Neuronal stem cell (in vitro differentiated cells): Measurements from ENCODE around the gene CLEC2L.

Source experiments
- DNase-seq: peaks from one replicate; pipeline ENCODE4 v3.0.0-alpha.2; 2013; ENCODE audit warnings: low spot score
- H2AFZ ChIP-seq: one replicate; pipeline ENCODE4 v1.6.1; 2013; ENCODE audit warnings: mild to moderate bottlenecking, low read length, inconsistent platforms
- H2AK5ac ChIP-seq: 2 replicates; pipeline ENCODE4 v1.6.1; 2013; ENCODE audit warnings: low read depth, mild to moderate bottlenecking, inconsistent platforms, low read length, moderate library complexity, mixed read lengths
- H2BK120ac ChIP-seq: 2 replicates; pipeline ENCODE4 v1.6.1; 2013; ENCODE audit warnings: low read depth, mild to moderate bottlenecking, inconsistent platforms, low read length, moderate library complexity, mixed read lengths
- H2BK12ac ChIP-seq: one replicate; pipeline ENCODE4 v1.6.1; 2013; ENCODE audit warnings: low read length, inconsistent platforms
- H2BK15ac ChIP-seq: 2 replicates; pipeline ENCODE4 v1.6.1; 2013; ENCODE audit warnings: mild to moderate bottlenecking, low read length, inconsistent platforms, mixed read lengths
- H2BK5ac ChIP-seq: one replicate; pipeline ENCODE4 v1.6.1; 2013; ENCODE audit warnings: inconsistent platforms, mild to moderate bottlenecking, low read length, moderate library complexity
- H3K14ac ChIP-seq: one replicate; pipeline ENCODE4 v1.6.1; 2013; ENCODE audit warnings: low read length, inconsistent platforms
- H3K18ac ChIP-seq: 2 replicates; pipeline ENCODE4 v1.6.1; 2013; ENCODE audit warnings: low read length, inconsistent platforms
- H3K23ac ChIP-seq: 2 replicates; pipeline ENCODE4 v1.6.1; 2013; ENCODE audit warnings: low read depth, mild to moderate bottlenecking, mixed read lengths, low read length, inconsistent platforms; ENCODE audit not compliant: poor library complexity
- H3K27ac ChIP-seq: replicated peaks from 3 replicates; pipeline ENCODE4 v1.5.1; 2013; ENCODE audit warnings: low read length, inconsistent platforms
- H3K27me3 ChIP-seq, 3 experiments: 2 replicates each; pipeline ENCODE4 v1.6.1; 2013; ENCODE audit warnings: low read length in 3 of 3, mild to moderate bottlenecking in 2 of 3, inconsistent platforms in 1 of 3, low read depth in 1 of 3, mixed read lengths in 1 of 3, moderate library complexity in 1 of 3; ENCODE audit not compliant: control insufficient read depth in 3 of 3, insufficient read depth in 3 of 3
- H3K36me3 ChIP-seq, 2 donors: replicated peaks in 1 of 2; 2 replicates each; pipeline ENCODE4 v1.6.1; 2013; ENCODE audit warnings: low read length in 2 of 2; ENCODE audit not compliant: control insufficient read depth in 2 of 2, insufficient read depth in 2 of 2
- H3K4ac ChIP-seq: 2 replicates; pipeline ENCODE4 v1.6.1; 2013; ENCODE audit warnings: inconsistent platforms, mild to moderate bottlenecking, low read length, moderate library complexity
- H3K4me1 ChIP-seq, 2 donors: 1 replicate in 1 of 2; 2 replicates in 1 of 2; pipeline ENCODE4 v1.6.1; 2013; ENCODE audit warnings: low read length in 2 of 2, low read depth in 1 of 2; ENCODE audit not compliant: control insufficient read depth in 2 of 2, insufficient read depth in 1 of 2
- H3K4me2 ChIP-seq: one replicate; pipeline ENCODE4 v1.6.1; 2013; ENCODE audit warnings: mild to moderate bottlenecking, low read length, inconsistent platforms; ENCODE audit not compliant: insufficient read depth, poor library complexity, severe bottlenecking
- H3K4me3 ChIP-seq, 2 donors: 2 replicates each; pipeline ENCODE4 v1.5.1; 2013; ENCODE audit warnings: low read length in 2 of 2, mild to moderate bottlenecking in 2 of 2, inconsistent platforms in 1 of 2, moderate library complexity in 1 of 2
- H3K79me1 ChIP-seq: one replicate; pipeline ENCODE4 v1.6.1; 2013; ENCODE audit warnings: low read depth, mild to moderate bottlenecking, inconsistent platforms, low read length, moderate library complexity
- H3K9ac ChIP-seq: one replicate; pipeline ENCODE4 v1.6.1; 2013; ENCODE audit warnings: mild to moderate bottlenecking, low read depth, low read length, inconsistent platforms; ENCODE audit not compliant: poor library complexity
- H3K9me3 ChIP-seq, 2 donors: replicated peaks in 1 of 2; 2 replicates each; pipeline versions ENCODE3 to v1.6.1; 2013; ENCODE audit warnings: low read length in 2 of 2, mild to moderate bottlenecking in 2 of 2, inconsistent platforms in 1 of 2, low read depth in 1 of 2, mixed read lengths in 1 of 2, moderate library complexity in 1 of 2; ENCODE audit not compliant: control insufficient read depth in 2 of 2, insufficient read depth in 1 of 2
- H4K8ac ChIP-seq: one replicate; pipeline ENCODE4 v1.6.1; 2013; ENCODE audit warnings: low read depth, mild to moderate bottlenecking, inconsistent platforms, low read length, moderate library complexity
- H4K91ac ChIP-seq: one replicate; pipeline ENCODE4 v1.6.1; 2013; ENCODE audit warnings: low read length, low read depth, mild to moderate bottlenecking, inconsistent platforms; ENCODE audit not compliant: poor library complexity
- WGBS, 2 donors: extraction: QIAGEN DNeasy Blood & Tissue Kit; methylation state at CpG; one replicate each; pipeline ENCODE4 v1.1.7; 2013; ENCODE audit warnings: missing lambda C conversion rate in 2 of 2, mixed read lengths in 1 of 2; ENCODE audit not compliant: insufficient read length in 2 of 2, insufficient replicate concordance in 1 of 2; ENCODE audit errors: extremely low coverage in 2 of 2; 5-methylcytosine and 5-hydroxymethylcytosine counted together

The CLEC2L gene

DNA sequence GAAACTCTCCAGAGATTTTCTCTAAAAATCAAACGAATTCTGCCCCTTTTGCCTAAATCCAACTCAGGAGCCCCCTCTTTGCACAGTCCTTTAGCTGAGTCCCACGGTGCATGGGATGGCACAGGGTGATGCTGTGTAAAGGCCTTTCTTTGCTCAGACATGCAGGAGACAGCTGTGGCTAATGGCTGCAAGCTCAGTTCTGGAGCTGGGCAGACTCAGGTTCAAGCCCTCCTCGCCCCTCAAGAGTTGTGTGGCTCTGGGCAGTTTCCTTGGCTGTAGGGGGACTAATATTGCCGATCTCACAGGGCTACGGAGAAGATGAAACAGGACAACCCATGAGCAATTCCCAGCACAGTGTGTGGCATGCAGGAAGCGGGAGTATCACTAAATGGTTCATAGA, 42.6 kb downstream of the CLEC2L start:
- H3K9me3 ChIP-seq = peaks cover 0 to 2% of the 10 kb centered on the region in 2 donors

DNA sequence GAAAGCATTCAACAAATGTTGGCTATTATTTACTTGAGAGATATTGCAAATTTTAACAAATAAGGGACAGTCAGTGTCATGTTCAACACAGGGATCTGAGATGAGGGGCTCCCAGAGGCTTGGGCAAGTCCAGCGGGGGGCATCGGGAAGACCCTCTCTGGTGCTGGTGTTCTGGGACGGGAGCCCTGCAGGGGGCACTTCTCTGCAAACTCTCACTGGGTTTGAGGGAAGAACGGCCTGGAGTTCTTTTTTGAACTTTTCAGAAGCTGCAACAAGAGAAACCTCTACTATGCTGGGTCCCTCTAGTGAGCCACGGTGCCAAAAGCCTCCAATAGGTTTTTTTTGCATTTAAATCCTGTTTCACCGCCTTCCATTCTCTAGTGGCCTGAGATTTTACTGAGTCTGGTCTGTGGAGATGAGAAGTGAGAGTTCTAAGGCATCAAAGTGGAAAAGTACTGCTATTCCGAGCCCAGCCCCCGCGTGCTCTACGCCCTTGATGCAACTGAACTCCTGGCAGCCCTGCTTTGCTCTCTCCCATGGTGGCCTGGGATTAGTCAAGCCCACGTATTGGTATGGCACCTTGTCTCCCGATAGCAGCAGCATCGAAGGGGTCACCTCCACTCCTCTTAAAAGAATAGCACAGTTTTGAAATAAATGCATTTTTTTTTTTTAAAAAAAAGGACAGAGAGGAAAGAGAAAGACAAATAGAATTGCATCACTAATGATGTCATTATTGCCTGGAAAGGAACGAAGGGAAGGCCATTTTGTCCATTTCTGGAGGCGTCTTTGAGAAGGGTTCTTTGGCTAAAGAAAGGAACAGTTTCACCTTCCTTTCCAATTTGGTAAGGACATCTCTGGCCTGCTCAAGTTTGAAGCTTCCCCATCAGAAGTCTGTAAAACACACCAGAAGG, 43.5 kb downstream of the CLEC2L start:
- Histone ChIP-seq H3K9ac (no peak overlapping the region), H3K4me3 (no peak overlapping the region), H3K36me3 (peaks cover 3 to 47% of the 10 kb centered on the region in 2 donors), H2BK12ac (no peak overlapping the region), H2AK5ac (no peak overlapping the region), H2BK15ac (no peak overlapping the region), H3K27me3 (no peaks in the 10 kb centered on the region), H3K4me1 (peaks cover 0 to 13% of the 10 kb centered on the region in 2 donors), H2BK120ac (no peak overlapping the region), H3K18ac (no peak overlapping the region), H4K8ac (no peak overlapping the region), H3K9me3 (peaks cover 0 to 2% of the 10 kb centered on the region in 2 donors), H3K4me2 (no peak overlapping the region), H2BK5ac (no peak overlapping the region), H4K91ac (no peak overlapping the region), H2AFZ (no peak overlapping the region), H3K4ac (no peak overlapping the region), H3K23ac (peak overlapping the region; percentile 32), H3K79me1 (no peaks in the 10 kb centered on the region), H3K27ac (no peak overlapping the region), H3K14ac (no peak overlapping the region)
- WGBS, 2 donors = no CpG with 5 or more reads among the region's 15 CpGs
- DNase-seq = no peak

More for the DNA sequence above, 42.6 kb downstream of the CLEC2L start:
- H3K9ac ChIP-seq = no peak overlapping the region
- peak overlapping the region; percentile 62 for H4K91ac ChIP-seq
- H3K36me3 ChIP-seq = peaks cover 0 to 40% of the 10 kb centered on the region in 2 donors
- peak overlapping the region; percentile 11 for H3K27ac ChIP-seq
- H3K23ac ChIP-seq = no peak overlapping the region
- H3K79me1 ChIP-seq = no peaks in the 10 kb centered on the region
- H3K4me3 ChIP-seq = no peak overlapping the region
- no peak overlapping the region for H4K8ac ChIP-seq
- no peak overlapping the region for H2AFZ ChIP-seq
- H3K27me3 ChIP-seq = no peaks in the 10 kb centered on the region
- H2BK120ac ChIP-seq = no peak overlapping the region
- no peak overlapping the region for H2BK15ac ChIP-seq
- H3K14ac ChIP-seq = no peak overlapping the region
- no peak for DNase-seq
- H3K4me1 ChIP-seq = peaks cover 0 to 13% of the 10 kb centered on the region in 2 donors
- no peak overlapping the region for H2BK5ac ChIP-seq
- no peak overlapping the region for H2BK12ac ChIP-seq
- H3K18ac ChIP-seq = peak overlapping the region; percentile 77
- H3K4ac ChIP-seq = no peak overlapping the region
- WGBS, 2 donors = no CpG with 5 or more reads among the region's 6 CpGs
- H2AK5ac ChIP-seq = no peak overlapping the region
- H3K4me2 ChIP-seq = no peak overlapping the region

DNA sequence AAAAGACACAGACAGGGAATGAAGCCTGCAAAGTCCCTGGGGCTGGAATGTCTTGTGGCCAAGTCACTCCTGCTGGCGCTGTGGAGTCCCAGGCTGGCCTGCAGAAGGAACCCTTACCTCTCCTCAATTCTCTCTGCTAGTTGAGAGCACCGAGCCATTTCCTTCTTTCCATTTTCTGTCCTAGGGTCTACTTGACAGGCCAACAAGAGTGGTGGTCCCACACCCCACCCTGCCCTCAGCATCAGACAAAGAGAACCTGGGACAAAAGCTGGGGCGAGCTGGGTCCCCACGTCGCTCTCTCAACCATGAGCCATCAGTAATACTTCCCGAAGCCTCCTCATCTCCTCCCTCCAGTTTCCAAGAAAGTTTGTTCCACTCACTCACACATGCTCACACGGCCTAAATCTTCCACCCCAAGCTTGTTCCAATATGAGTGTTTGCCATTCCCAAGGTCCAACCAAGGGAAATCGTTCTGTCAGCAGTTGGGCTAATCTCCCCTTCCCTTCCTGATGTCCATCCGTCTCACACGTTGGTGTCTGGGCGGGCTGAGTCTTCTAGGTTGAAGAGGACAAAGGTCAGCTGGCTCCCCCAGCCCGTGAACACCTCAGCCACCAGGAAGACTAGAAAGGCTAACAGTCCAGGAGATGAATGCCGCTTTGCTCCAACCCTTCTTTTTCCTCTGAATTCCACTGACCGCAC, 44.3 kb downstream of the CLEC2L start:
- no peak for DNase-seq
- Histone ChIP-seq H3K4me1 (peaks cover 0 to 13% of the 10 kb centered on the region in 2 donors), H3K36me3 (peaks cover 3 to 47% of the 10 kb centered on the region in 2 donors), H2AFZ (no peak overlapping the region), H3K18ac (no peak overlapping the region), H2AK5ac (no peak overlapping the region), H3K23ac (peak overlapping the region; percentile 32), H3K79me1 (no peaks in the 10 kb centered on the region), H3K4ac (no peak overlapping the region), H4K8ac (no peak overlapping the region), H3K4me3 (no peak overlapping the region), H3K27ac (no peak overlapping the region), H2BK15ac (no peak overlapping the region), H3K14ac (no peak overlapping the region), H3K27me3 (no peaks in the 10 kb centered on the region), H3K9me3 (peaks cover 0 to 2% of the 10 kb centered on the region in 2 donors), H2BK120ac (no peak overlapping the region), H4K91ac (no peak overlapping the region), H3K9ac (no peak overlapping the region), H2BK5ac (no peak overlapping the region), H2BK12ac (no peak overlapping the region), H3K4me2 (no peak overlapping the region)
- no CpG with 5 or more reads among the region's 14 CpGs for WGBS, 2 donors

DNA sequence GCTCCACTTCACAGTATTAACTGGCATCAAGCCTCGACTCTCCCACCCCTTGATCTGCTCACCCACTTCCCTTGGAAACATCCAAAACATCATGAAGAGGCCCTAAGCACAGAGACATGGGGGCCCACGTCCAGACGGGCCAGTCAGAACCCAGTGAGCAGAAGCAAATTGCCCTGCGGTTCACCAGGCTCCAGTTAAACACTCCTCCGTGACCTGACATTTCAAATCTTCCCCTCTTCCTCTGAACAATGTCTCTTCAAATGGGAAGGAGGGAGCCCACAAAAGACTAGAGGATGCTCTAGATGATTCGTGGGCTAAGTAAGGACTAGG, 44.8 kb downstream of the CLEC2L start:
- H4K91ac ChIP-seq = no peak overlapping the region
- H3K27me3 ChIP-seq = no peaks in the 10 kb centered on the region
- no peak overlapping the region for H3K14ac ChIP-seq
- no peak overlapping the region for H2BK5ac ChIP-seq
- H3K27ac ChIP-seq = no peak overlapping the region
- no peak overlapping the region for H3K18ac ChIP-seq
- peaks cover 0 to 2% of the 10 kb centered on the region in 2 donors for H3K9me3 ChIP-seq
- no peak for DNase-seq
- no peak overlapping the region for H4K8ac ChIP-seq
- H2AK5ac ChIP-seq = no peak overlapping the region
- H3K79me1 ChIP-seq = no peaks in the 10 kb centered on the region
- no peak overlapping the region for H3K4me3 ChIP-seq
- no peak overlapping the region for H2BK120ac ChIP-seq
- H3K4me1 ChIP-seq = peaks cover 0 to 12% of the 10 kb centered on the region in 2 donors
- H3K4ac ChIP-seq = no peak overlapping the region
- H3K9ac ChIP-seq = no peak overlapping the region
- H3K23ac ChIP-seq = no peak overlapping the region
- WGBS, 2 donors = no CpG with 5 or more reads among the region's 6 CpGs
- no peak overlapping the region for H2BK12ac ChIP-seq
- no peak overlapping the region for H2BK15ac ChIP-seq
- no peak overlapping the region for H2AFZ ChIP-seq
- no peak overlapping the region for H3K4me2 ChIP-seq
- peaks cover 7 to 52% of the 10 kb centered on the region in 2 donors for H3K36me3 ChIP-seq
